Endothelial cell of umbilical vein (primary cell): ENCODE measurements around the gene CCDC191. TPM values are rescaled to one million over a fixed set of nuclear protein-coding genes. Genes with fewer than 3 reads are reported as not detected.

Experiments used
- BruUV-seq: library from RNA; stranded (reverse); fragments of 400-500 nt; replicated peaks from 2 replicates; lab custom pipeline; 2021; lab: Mats Ljungman, UMichigan
- CTCF ChIA-PET: fragments of 300-600, 350-600 bp; sonication (Branson Sonifier 250); formaldehyde crosslinking; loops from one replicate; lab custom pipeline; 2021; ENCODE audit warnings: antibody characterized with exemption, inconsistent platforms; lab: Charles Lee
- POLR2A ChIA-PET: fragments of 300-600, 350-600 bp; sonication (Branson Sonifier 250); formaldehyde crosslinking; loops from one replicate; lab custom pipeline; 2021; ENCODE audit warnings: antibody characterized with exemption, inconsistent platforms; lab: Charles Lee
- DNase-seq: peaks from one replicate; pipeline ENCODE4 v3.0.0-alpha.2; 2011; ENCODE audit warnings: low read depth, low spot score
- FAIRE-seq: peaks from 2 replicates; lab custom pipeline; 2011; peaks lifted over from hg19 to GRCh38; lab: Jason Lieb, UNC
- H2AFZ ChIP-seq: 2 replicates; pipeline ENCODE4 v1.6.0; 2012; ENCODE audit warnings: low read depth, low read length, control low read depth, inconsistent platforms
- H3K27ac ChIP-seq: 2 replicates; pipeline ENCODE4 v1.5.1; 2011; ENCODE audit warnings: low read depth, mild to moderate bottlenecking, control low read depth, low read length, moderate library complexity; ENCODE audit not compliant: insufficient read depth
- H3K27me3 ChIP-seq, 2 experiments: 2 replicates each; pipeline versions ENCODE4 v1.6.0 to v1.6.1; 2011; ENCODE audit warnings: low read length in 2 of 2, mixed read lengths in 1 of 2; ENCODE audit not compliant: control insufficient read depth in 2 of 2, insufficient read depth in 2 of 2
- H3K36me3 ChIP-seq, 2 experiments: 2 replicates in 1 of 2; 3 replicates in 1 of 2; pipeline ENCODE4 v1.5.1; 2011; ENCODE audit warnings: low read length in 2 of 2, mild to moderate bottlenecking in 1 of 2, moderate library complexity in 1 of 2; ENCODE audit not compliant: control insufficient read depth in 2 of 2, insufficient read depth in 2 of 2; ENCODE audit errors: extremely low read depth in 1 of 2
- H3K4me1 ChIP-seq: 3 replicates; pipeline ENCODE4 v1.5.1; 2011; ENCODE audit warnings: mild to moderate bottlenecking, low read length; ENCODE audit not compliant: control insufficient read depth, insufficient read depth; ENCODE audit errors: extremely low read depth
- H3K4me2 ChIP-seq: 2 replicates; pipeline ENCODE4 v1.6.1; 2011; ENCODE audit warnings: low read length, control low read depth, mixed read lengths; ENCODE audit not compliant: insufficient read depth
- H3K4me3 ChIP-seq, 3 experiments: fragments of 200-600 bp in 1 of 3; sonication (generic), shearing (Covaris generic) in 1 of 3; replicated peaks in 1 of 3; 2 replicates each; pipeline ENCODE4 v1.5.1; 2011 to 2016; ENCODE audit warnings: control low read depth in 3 of 3, low read length in 3 of 3, mild to moderate bottlenecking in 2 of 3, inconsistent platforms in 1 of 3, low read depth in 1 of 3, moderate library complexity in 1 of 3; ENCODE audit not compliant: insufficient read depth in 1 of 3
- H3K79me2 ChIP-seq: 2 replicates; pipeline ENCODE4 v1.6.0; 2012; ENCODE audit warnings: low read length, inconsistent platforms; ENCODE audit not compliant: control insufficient read depth, insufficient read depth
- H3K9ac ChIP-seq: replicated peaks from 2 replicates; pipeline ENCODE3; 2011; ENCODE audit warnings: low read length, control low read depth; ENCODE audit not compliant: insufficient read depth; ENCODE audit errors: extremely low read depth
- H3K9me1 ChIP-seq: replicated peaks from 3 replicates; pipeline ENCODE4 v1.6.0; 2011; ENCODE audit warnings: mild to moderate bottlenecking, low read length; ENCODE audit not compliant: control insufficient read depth, insufficient read depth; ENCODE audit errors: extremely low read depth
- H3K9me3 ChIP-seq: replicated peaks from 2 replicates; pipeline ENCODE4 v1.5.1; 2012; ENCODE audit warnings: low read length, inconsistent platforms; ENCODE audit not compliant: control insufficient read depth, insufficient read depth
- H4K20me1 ChIP-seq: replicated peaks from 2 replicates; pipeline ENCODE3; 2011; ENCODE audit warnings: mild to moderate bottlenecking, low read length; ENCODE audit not compliant: control insufficient read depth, insufficient read depth; ENCODE audit errors: extremely low read depth
- EZH2 ChIP-seq: IDR thresholded peaks from 2 replicates; pipeline ENCODE4 v1.6.1; 2012; ENCODE audit warnings: borderline replicate concordance, low read depth, mild to moderate bottlenecking, moderate library complexity, low read length, inconsistent platforms; ENCODE audit not compliant: severe bottlenecking
- JUN ChIP-seq: IDR thresholded peaks from 2 replicates; pipeline ENCODE4 v1.6.1; 2011; ENCODE audit warnings: borderline replicate concordance, low read depth; ENCODE audit not compliant: insufficient read length, insufficient read depth
- dilution Hi-C: fragments of 300-500 bp; cut with MboI; formaldehyde crosslinking; loops from one replicate; pipeline ENCODE4 v1.15.0; 2019; ENCODE audit warnings: low sequenced_read_pairs; ENCODE audit not compliant: extremely low pct_ligation_motif_present
- intact Hi-C: fragments of 100-400 bp; cut with micrococcal nuclease; formaldehyde crosslinking; loops from one replicate; pipeline ENCODE4 v1.10.0; 2022
- polyA plus RNA-seq, 4 experiments: library from polyadenylated mRNA; depleted of rRNA in 3 of 4; stranded (reverse) in 3 of 4; unstranded in 1 of 4; fragments of >200 nt; gene quantifications; 2 replicates each; pipeline versions ENCODE4 v1.2.1 to v1.2.3, GENCODE V29; 2011 to 2012; ENCODE audit warnings: missing spikeins in 1 of 4
- total RNA-seq: library from RNA; stranded (reverse); gene quantifications from 2 replicates; pipeline ENCODE4 v1.2.3, GENCODE V29; 2021

CCDC191 gene
- total and polyA plus RNA-seq, 2 donors (not counting 3 experiments of a cell fraction or from before 2014, with no cell fraction given) = 1.7 to 4.9 TPM

- Histone ChIP-seq H2AFZ (peak overlapping the region; percentile 38), H3K4me1 (peaks cover 7% of the 10 kb centered on the region), H3K27ac (no peak overlapping the region), H4K20me1 (no peaks in the 10 kb centered on the region), H3K9me1 (no peaks in the 10 kb centered on the region), H3K4me3 (peak overlapping the region; percentile 4 to 63 (median 61)), H3K79me2 (no peaks in the 10 kb centered on the region), H3K36me3 (no peaks in the 10 kb centered on the region), H3K4me2 (peak overlapping the region; percentile 45), H3K27me3 (no peaks in the 10 kb centered on the region), H3K9ac (no peak overlapping the region), H3K9me3 (no peaks in the 10 kb centered on the region)
- dilution Hi-C loops = no loop called here
- CTCF ChIA-PET = no interaction called here
- BruUV-seq = no TSS peak
- DNase-seq = peak; percentile 9
- intact Hi-C loops = loop anchor here (2.0 to 10.0 kb wide), 3 partner anchors 109 to 211 kb away; partner anchors contain the start of genes CCDC191 and QTRT2
- TF ChIP-seq EZH2 (peak; percentile 53), JUN (no peak)
- POLR2A ChIA-PET = no interaction called here
- no peak for FAIRE-seq
Observed at GRCh38 chr3:113948015-113948917, 108.1 kb downstream of the CCDC191 start.

GRCh38 chr3:113947372-113948014 lies 108.8 kb downstream of the CCDC191 start, which contains the start of gene ZDHHC23:
Gene ZDHHC23 (plus strand): TSS chr3:113948013. CDS start chr3:113948803, 790 bp downstream.
- ChIA-PET CTCF (no interaction called here), POLR2A (no interaction called here)
- Histone ChIP-seq H3K9me3 (no peaks in the 10 kb centered on the region), H3K9ac (peak within 1 kb of the TSS; percentile 6), H3K4me2 (peak within 1 kb of the TSS; percentile 84), H3K4me3 (peak within 1 kb of the TSS; percentile 4 to 63 (median 61)), H3K9me1 (no peaks in the 10 kb centered on the region), H3K79me2 (no peaks in the 10 kb centered on the region), H3K36me3 (no peaks in the 10 kb centered on the region), H3K27ac (no peak within 1 kb of the TSS), H2AFZ (peak within 1 kb of the TSS; percentile 38), H3K27me3 (no peaks in the 10 kb centered on the region), H3K4me1 (peaks cover 7% of the 10 kb centered on the region), H4K20me1 (no peaks in the 10 kb centered on the region)
- no TSS peak for BruUV-seq
- DNase-seq (peak; percentile 36), FAIRE-seq (peak; percentile 59)
- TF ChIP-seq JUN (no peak), EZH2 (no peak)
- dilution Hi-C loops = no loop called here
- intact Hi-C loops = loop anchor here (2.0 to 10.0 kb wide), 3 partner anchors 109 to 210 kb away; partner anchors contain the start of genes CCDC191 and QTRT2
